IMR-90 (cell line): ENCODE measurements around the gene ZCCHC7.

Source experiments
- BHLHE40 ChIP-seq: fragments of 150-350 bp; IDR thresholded peaks from 2 replicates; pipeline ENCODE4 v1.6.1; 2016; ENCODE audit warnings: mild to moderate bottlenecking, low read depth, low read length
- CEBPB ChIP-seq: IDR thresholded peaks from 2 replicates; pipeline ENCODE4 v1.6.1; 2012; ENCODE audit warnings: low read depth, low read length, improper control_type of control experiment
- CTCF ChIP-seq: conservative IDR thresholded peaks from 2 replicates; pipeline ENCODE4 v1.5.1; 2012; ENCODE audit warnings: mild to moderate bottlenecking, low read depth, low read length, improper control_type of control experiment
- MAZ ChIP-seq: IDR thresholded peaks from 2 replicates; pipeline ENCODE4 v1.6.1; 2012; ENCODE audit warnings: low read depth, mild to moderate bottlenecking, low read length, improper control_type of control experiment, moderate library complexity, borderline replicate concordance
- MXI1 ChIP-seq: IDR thresholded peaks from 2 replicates; pipeline ENCODE4 v1.6.1; 2012; ENCODE audit warnings: low read depth, mild to moderate bottlenecking, low read length, moderate library complexity, borderline replicate concordance
- NFE2L2 ChIP-seq: fragments of 150-350 bp; IDR thresholded peaks from 2 replicates; pipeline ENCODE4 v1.6.1; 2016; ENCODE audit warnings: low read depth, mild to moderate bottlenecking, low read length
- POLR2A ChIP-seq: IDR thresholded peaks from 2 replicates; pipeline ENCODE4 v1.6.1; 2012; ENCODE audit warnings: mild to moderate bottlenecking, low read depth, low read length
- RAD21 ChIP-seq: IDR thresholded peaks from 2 replicates; pipeline ENCODE4 v1.6.1; 2012; ENCODE audit warnings: low read length, improper control_type of control experiment
- RCOR1 ChIP-seq: IDR thresholded peaks from 2 replicates; pipeline ENCODE4 v1.6.1; 2012; ENCODE audit warnings: mild to moderate bottlenecking, low read length, improper control_type of control experiment; ENCODE audit not compliant: insufficient replicate concordance
- RFX5 ChIP-seq: IDR thresholded peaks from 2 replicates; pipeline ENCODE4 v1.8.0; 2012; ENCODE audit warnings: low read depth, mild to moderate bottlenecking, low read length, moderate library complexity
- SMC3 ChIP-seq: fragments of 150-350 bp; IDR thresholded peaks from 2 replicates; pipeline ENCODE4 v1.6.1; 2016; ENCODE audit warnings: low read depth, mild to moderate bottlenecking, antibody characterized with exemption, low read length, moderate library complexity
- USF2 ChIP-seq: fragments of 150-350 bp; IDR thresholded peaks from 2 replicates; pipeline ENCODE4 v1.6.1; 2017; ENCODE audit warnings: mild to moderate bottlenecking, antibody characterized with exemption, low read length, low read depth

GRCh38 chr9:37146410-37146809 is 26.0 kb downstream of the ZCCHC7 start:
- no peak for TF ChIP-seq CTCF
- no peak for TF ChIP-seq POLR2A
- no peak for TF ChIP-seq RFX5
- no peak for TF ChIP-seq CEBPB
- no peak for TF ChIP-seq MXI1
- no peak for TF ChIP-seq SMC3
- no peak for TF ChIP-seq NFE2L2
- TF ChIP-seq RAD21: no peak
- no peak for TF ChIP-seq RCOR1
- no peak for TF ChIP-seq MAZ
- TF ChIP-seq BHLHE40: no peak
- TF ChIP-seq USF2: no peak
